Heart left ventricle (tissue), 13 donors: ENCODE data around the gene LAMA4.

Source experiments
- POLR2A ChIP-seq, 2 donors: fragments of 450-650 bp; IDR thresholded peaks; one replicate each; pipeline ENCODE4 v1.6.1; 2017; ENCODE audit warnings: antibody characterized with exemption in 2 of 2, mild to moderate bottlenecking in 2 of 2, moderate library complexity in 2 of 2
- TF ChIP-seq, protein P1 (sequence below), 12 donors: fragments of 200-600 bp; sonication (generic) in 4 of 12; IDR thresholded peaks; one replicate each; pipeline versions ENCODE4 v1.5.0 to v1.8.0; 2018 to 2022; ENCODE audit warnings: antibody characterized with exemption in 12 of 12, mild to moderate bottlenecking in 5 of 12
- donor health status: ischemic (EF 13 %, LVEDD 7.1; RV severe dilation, severe dysfunction).
- donor health status: DM: no; HTN: yes; CAD: no.
- donor health status: DM: no; HTN: no; CAD: no.
- donor health status: ischemic (EF 25% LVEDD 6.9; RV normal size, moderate dysfunction).
- donor health status: ischemic (EF 25% LVEDD 5.7; RV mildly dilated, moderate dysfunction).
- donor health status: ischemic (EF 35%, LVEDD 5.7; RV mildly dilated, moderate dysfunction).
- donor health status: nonischemic (EF 11% LVEDD 7.7; RV severe dilation, severe dysfunction).
- donor health status: DM: yes; HTN: yes; CAD: no.
- donor health status: PGD.
- donor health status: ischemic (EF 29% LVEDD 5.4; RV normal size, mild dysfunction).
- donor health status: nonischemic (EF 23%, LVEDD 6.1; RV moderate dilation, normal function).

DNA sequence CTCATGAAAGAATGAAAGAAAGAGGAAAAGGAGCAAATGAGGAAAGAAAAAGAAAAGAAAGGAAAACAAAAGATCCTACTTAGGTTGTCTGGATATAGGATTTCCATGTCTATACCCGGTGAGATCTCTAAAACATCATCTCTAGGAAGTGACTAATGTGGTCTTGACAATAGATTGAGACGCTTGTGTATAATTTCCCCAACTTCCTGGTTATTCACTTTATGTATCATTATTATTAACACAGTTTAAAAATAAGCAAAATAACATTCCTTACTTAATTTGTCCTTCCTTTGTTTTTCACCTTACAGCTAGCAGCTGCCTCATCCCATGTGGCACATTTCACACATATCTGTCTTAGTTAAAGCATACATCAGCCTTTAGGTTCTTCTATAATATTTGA lies 27.0 kb downstream of the LAMA4 start:
- TF ChIP-seq, protein P1, sequence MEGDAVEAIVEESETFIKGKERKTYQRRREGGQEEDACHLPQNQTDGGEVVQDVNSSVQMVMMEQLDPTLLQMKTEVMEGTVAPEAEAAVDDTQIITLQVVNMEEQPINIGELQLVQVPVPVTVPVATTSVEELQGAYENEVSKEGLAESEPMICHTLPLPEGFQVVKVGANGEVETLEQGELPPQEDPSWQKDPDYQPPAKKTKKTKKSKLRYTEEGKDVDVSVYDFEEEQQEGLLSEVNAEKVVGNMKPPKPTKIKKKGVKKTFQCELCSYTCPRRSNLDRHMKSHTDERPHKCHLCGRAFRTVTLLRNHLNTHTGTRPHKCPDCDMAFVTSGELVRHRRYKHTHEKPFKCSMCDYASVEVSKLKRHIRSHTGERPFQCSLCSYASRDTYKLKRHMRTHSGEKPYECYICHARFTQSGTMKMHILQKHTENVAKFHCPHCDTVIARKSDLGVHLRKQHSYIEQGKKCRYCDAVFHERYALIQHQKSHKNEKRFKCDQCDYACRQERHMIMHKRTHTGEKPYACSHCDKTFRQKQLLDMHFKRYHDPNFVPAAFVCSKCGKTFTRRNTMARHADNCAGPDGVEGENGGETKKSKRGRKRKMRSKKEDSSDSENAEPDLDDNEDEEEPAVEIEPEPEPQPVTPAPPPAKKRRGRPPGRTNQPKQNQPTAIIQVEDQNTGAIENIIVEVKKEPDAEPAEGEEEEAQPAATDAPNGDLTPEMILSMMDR (IDR thresholded peaks at IDR 0.05), result no peak
- TF ChIP-seq POLR2A (IDR thresholded peaks at IDR 0.05), result no peak
